ENCODE data around the gene PODXL2. TPM values are rescaled to one million over a fixed set of nuclear protein-coding genes. Genes with fewer than 3 reads are reported as not detected.
"Not testable (repeated sequence)": the region's sequence is repeated elsewhere in the genome, so short reads cannot be mapped to it uniquely, and the experiment has no call there.

PODXL2 gene
- polyA plus RNA-seq, 1 experiment, result 3.4 TPM

DNA sequence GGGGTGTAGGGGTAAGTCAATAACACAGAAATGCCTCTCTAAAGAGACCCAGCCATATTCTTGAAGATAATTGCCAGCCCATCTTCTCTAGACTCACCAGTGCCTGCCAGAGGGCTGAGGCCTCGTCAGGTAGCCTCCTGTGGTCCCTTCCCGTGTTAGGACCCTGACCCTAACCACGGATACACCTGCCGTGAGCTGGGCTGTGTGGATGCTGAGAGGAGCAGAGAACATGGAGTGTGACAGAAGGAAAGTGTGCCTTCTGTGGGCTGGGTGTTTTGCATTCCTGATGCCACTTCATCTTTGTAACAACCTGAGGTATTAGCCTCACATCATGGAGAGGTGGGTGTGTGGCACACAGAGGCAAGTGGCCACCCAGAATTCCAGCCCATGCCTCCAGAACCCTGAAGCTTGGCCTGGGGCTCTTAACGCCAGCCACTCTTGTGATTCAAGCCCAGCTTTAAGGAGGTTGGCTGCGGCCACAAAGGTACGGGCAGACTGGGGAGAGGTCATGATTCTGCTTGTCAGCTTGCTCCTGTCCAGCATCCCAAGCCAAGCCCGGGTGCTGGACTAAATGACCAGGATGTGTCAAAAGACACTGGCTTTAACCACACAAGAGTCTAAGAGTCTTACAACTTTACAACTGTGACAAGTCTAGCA lies 22.7 kb downstream of the PODXL2 start:
- Histone ChIP-seq H3K4me3 (ENCODE audit: low read depth, low read length) (no peak overlapping the region), H3K27me3 (ENCODE audit: control insufficient read depth, insufficient read depth, low read length) (peaks cover 1% of the 10 kb centered on the region; the same call in 1 of the 2 replicates), H3K36me3 (ENCODE audit: control insufficient read depth, insufficient read depth, low read length) (no peaks in the 10 kb centered on the region)
- no peak for DNase-seq (ENCODE audit: low read depth)
- CTCF ChIA-PET, result interaction anchor here (0.6 to 4.1 kb wide), 23 partner anchors 9 to 481 kb away, joined by 3 to 50 read pairs (median 4); no protein-coding TSS in a partner anchor
- TF ChIP-seq, protein P1, sequence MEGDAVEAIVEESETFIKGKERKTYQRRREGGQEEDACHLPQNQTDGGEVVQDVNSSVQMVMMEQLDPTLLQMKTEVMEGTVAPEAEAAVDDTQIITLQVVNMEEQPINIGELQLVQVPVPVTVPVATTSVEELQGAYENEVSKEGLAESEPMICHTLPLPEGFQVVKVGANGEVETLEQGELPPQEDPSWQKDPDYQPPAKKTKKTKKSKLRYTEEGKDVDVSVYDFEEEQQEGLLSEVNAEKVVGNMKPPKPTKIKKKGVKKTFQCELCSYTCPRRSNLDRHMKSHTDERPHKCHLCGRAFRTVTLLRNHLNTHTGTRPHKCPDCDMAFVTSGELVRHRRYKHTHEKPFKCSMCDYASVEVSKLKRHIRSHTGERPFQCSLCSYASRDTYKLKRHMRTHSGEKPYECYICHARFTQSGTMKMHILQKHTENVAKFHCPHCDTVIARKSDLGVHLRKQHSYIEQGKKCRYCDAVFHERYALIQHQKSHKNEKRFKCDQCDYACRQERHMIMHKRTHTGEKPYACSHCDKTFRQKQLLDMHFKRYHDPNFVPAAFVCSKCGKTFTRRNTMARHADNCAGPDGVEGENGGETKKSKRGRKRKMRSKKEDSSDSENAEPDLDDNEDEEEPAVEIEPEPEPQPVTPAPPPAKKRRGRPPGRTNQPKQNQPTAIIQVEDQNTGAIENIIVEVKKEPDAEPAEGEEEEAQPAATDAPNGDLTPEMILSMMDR (IDR thresholded peaks at IDR 0.05; ENCODE audit: insufficient read depth, low read depth, low read length), result no peak
- POLR2A ChIA-PET, result no interaction called here

GRCh38 chr3:127652246-127652995 lies 23.4 kb downstream of the PODXL2 start:
- TF ChIP-seq, protein P1 (IDR thresholded peaks at IDR 0.05; ENCODE audit: insufficient read depth, low read depth, low read length), result peak; percentile 90
- no peak overlapping the region for H3K4me3 ChIP-seq (ENCODE audit: low read depth, low read length)
- ChIA-PET POLR2A (no interaction called here), CTCF (interaction anchor here (0.6 to 4.1 kb wide), 26 partner anchors 8 to 956 kb away, joined by 3 to 50 read pairs (median 4); partner anchors contain the start of gene MGLL)
- DNase-seq (ENCODE audit: low read depth), result no peak
- peaks cover 1% of the 10 kb centered on the region; the same call in 1 of the 2 replicates for H3K27me3 ChIP-seq (ENCODE audit: control insufficient read depth, insufficient read depth, low read length)
- H3K36me3 ChIP-seq (ENCODE audit: control insufficient read depth, insufficient read depth, low read length), result no peaks in the 10 kb centered on the region

- Histone ChIP-seq H3K4me3 (ENCODE audit: low read depth, low read length) (no peak overlapping the region), H3K36me3 (ENCODE audit: control insufficient read depth, insufficient read depth, low read length) (no peaks in the 10 kb centered on the region), H3K27me3 (ENCODE audit: control insufficient read depth, insufficient read depth, low read length) (peaks cover 1% of the 10 kb centered on the region; the same call in 1 of the 2 replicates)
- ChIA-PET POLR2A (no interaction called here), CTCF (interaction anchor here (1.4 to 1.5 kb wide), 2 partner anchors 166 to 317 kb away, joined by 3 to 6 read pairs; no protein-coding TSS in a partner anchor)
- DNase-seq (ENCODE audit: low read depth), result no peak
- TF ChIP-seq, protein P1 (IDR thresholded peaks at IDR 0.05; ENCODE audit: insufficient read depth, low read depth, low read length), result no peak
Observed at GRCh38 chr3:127654374-127654773, 25.4 kb downstream of the PODXL2 start.

GRCh38 chr3:127654993-127655392 lies 26.0 kb downstream of the PODXL2 start:
- H3K4me3 ChIP-seq (ENCODE audit: low read depth, low read length); H3K27me3 ChIP-seq (ENCODE audit: control insufficient read depth, insufficient read depth, low read length); DNase-seq (ENCODE audit: low read depth); POLR2A ChIA-PET; H3K36me3 ChIP-seq (ENCODE audit: control insufficient read depth, insufficient read depth, low read length): not testable (repeated sequence)
- CTCF ChIA-PET, result interaction anchor here (0.9 to 1.5 kb wide), 4 partner anchors 14 to 316 kb away, joined by 3 to 6 read pairs (median 3); no protein-coding TSS in a partner anchor

DNA sequence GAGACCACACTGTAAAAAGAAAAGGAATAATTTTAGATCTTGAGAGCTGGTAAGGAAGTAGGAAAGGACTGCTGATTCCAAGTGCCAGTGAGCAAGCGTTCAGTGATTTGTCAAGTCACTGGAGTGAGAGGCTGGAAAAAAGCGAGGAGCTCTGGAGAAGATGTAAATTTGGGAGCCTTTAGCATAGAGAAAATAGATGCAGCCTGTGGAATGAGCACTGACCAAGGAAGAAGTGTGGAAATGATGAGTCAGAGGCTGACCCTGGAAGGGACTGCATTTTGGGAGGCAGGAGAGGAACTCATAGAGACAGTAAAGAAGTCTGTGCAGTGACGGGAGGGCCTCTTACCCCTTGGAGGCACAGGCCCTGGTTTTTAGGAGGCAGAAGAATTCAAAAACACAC lies 26.7 kb downstream of the PODXL2 start:
- peak; percentile 46 for DNase-seq (ENCODE audit: low read depth)
- H3K4me3 ChIP-seq (ENCODE audit: low read depth, low read length), result no peak overlapping the region
- peaks cover 1% of the 10 kb centered on the region; the same call in 1 of the 2 replicates for H3K27me3 ChIP-seq (ENCODE audit: control insufficient read depth, insufficient read depth, low read length)
- TF ChIP-seq, protein P1 (IDR thresholded peaks at IDR 0.05; ENCODE audit: insufficient read depth, low read depth, low read length), result no peak
- POLR2A ChIA-PET, result no interaction called here
- CTCF ChIA-PET, result interaction anchor here (0.9 to 1.5 kb wide), 4 partner anchors 13 to 315 kb away, joined by 3 to 6 read pairs (median 3); no protein-coding TSS in a partner anchor
- no peaks in the 10 kb centered on the region for H3K36me3 ChIP-seq (ENCODE audit: control insufficient read depth, insufficient read depth, low read length)
